Measurements from ENCODE around the gene KRTAP10-4.

DNA sequence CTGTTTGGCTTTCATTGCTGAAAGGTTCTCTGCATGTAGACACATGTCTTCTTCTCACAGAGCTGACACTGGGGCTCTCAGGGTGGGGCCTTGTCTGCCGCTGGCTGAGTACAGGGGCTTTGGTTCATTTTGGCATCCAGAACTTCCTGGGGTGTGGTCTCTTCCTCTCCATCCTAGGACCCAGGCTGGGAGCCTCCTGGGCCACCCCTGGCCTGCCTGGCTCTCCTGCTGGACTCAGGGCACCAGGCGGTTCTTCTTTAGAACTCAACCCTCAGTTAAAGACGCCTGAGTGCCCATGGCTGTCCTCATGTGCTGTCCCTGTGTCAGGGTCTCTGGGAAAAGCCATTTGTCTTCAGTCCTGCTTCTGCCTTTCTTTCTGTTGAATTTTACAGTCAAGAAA is 12.4 kb downstream of the KRTAP10-4 start:
- TF ChIP-seq, protein P1, sequence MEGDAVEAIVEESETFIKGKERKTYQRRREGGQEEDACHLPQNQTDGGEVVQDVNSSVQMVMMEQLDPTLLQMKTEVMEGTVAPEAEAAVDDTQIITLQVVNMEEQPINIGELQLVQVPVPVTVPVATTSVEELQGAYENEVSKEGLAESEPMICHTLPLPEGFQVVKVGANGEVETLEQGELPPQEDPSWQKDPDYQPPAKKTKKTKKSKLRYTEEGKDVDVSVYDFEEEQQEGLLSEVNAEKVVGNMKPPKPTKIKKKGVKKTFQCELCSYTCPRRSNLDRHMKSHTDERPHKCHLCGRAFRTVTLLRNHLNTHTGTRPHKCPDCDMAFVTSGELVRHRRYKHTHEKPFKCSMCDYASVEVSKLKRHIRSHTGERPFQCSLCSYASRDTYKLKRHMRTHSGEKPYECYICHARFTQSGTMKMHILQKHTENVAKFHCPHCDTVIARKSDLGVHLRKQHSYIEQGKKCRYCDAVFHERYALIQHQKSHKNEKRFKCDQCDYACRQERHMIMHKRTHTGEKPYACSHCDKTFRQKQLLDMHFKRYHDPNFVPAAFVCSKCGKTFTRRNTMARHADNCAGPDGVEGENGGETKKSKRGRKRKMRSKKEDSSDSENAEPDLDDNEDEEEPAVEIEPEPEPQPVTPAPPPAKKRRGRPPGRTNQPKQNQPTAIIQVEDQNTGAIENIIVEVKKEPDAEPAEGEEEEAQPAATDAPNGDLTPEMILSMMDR (IDR thresholded peaks at IDR 0.05): no peak
- TF ChIP-seq EZH2 (IDR thresholded peaks at IDR 0.05; ENCODE audit: borderline replicate concordance, insufficient read depth, low read depth, low read length, poor library complexity, severe bottlenecking): no peak
